ENCODE results near the gene KRT81. TPM values are rescaled to one million over a fixed set of nuclear protein-coding genes. Genes with fewer than 3 reads are reported as not detected.

Gene KRT81
- total RNA-seq, 1 donor from 2014 or later: not detected

GRCh38 chr12:52247622-52248540, 43.5 kb downstream of the KRT81 start:
- Mint-ChIP-seq H3K4me1 (ENCODE audit: low read depth, unreplicated experiment) (peaks cover 8% of the 10 kb centered on the region), H3K4me3 (ENCODE audit: unreplicated experiment) (no peak overlapping the region), H3K36me3 (ENCODE audit: unreplicated experiment) (no peaks in the 10 kb centered on the region), H3K27ac (ENCODE audit: unreplicated experiment) (no peak overlapping the region), H3K27me3 (ENCODE audit: unreplicated experiment) (peaks cover 21% of the 10 kb centered on the region), H3K9me3 (ENCODE audit: unreplicated experiment) (peaks cover 8% of the 10 kb centered on the region)
- no peak for TF ChIP-seq CTCF (IDR thresholded peaks at IDR 0.05; ENCODE audit: partially characterized antibody, unreplicated experiment)
- DNase-seq: no peak

- Mint-ChIP-seq H3K27ac (ENCODE audit: unreplicated experiment) (no peak overlapping the region), H3K4me1 (ENCODE audit: low read depth, unreplicated experiment) (peaks cover 8% of the 10 kb centered on the region), H3K27me3 (ENCODE audit: unreplicated experiment) (peaks cover 27% of the 10 kb centered on the region), H3K9me3 (ENCODE audit: unreplicated experiment) (peaks cover 8% of the 10 kb centered on the region), H3K36me3 (ENCODE audit: unreplicated experiment) (no peaks in the 10 kb centered on the region), H3K4me3 (ENCODE audit: unreplicated experiment) (no peak overlapping the region)
- no peak for TF ChIP-seq CTCF (IDR thresholded peaks at IDR 0.05; ENCODE audit: partially characterized antibody, unreplicated experiment)
- DNase-seq: no peak
These were observed 44.4 kb downstream of the KRT81 start for GRCh38 chr12:52246720-52247621.

GRCh38 chr12:52245962-52246569, 45.3 kb downstream of the KRT81 start:
- Mint-ChIP-seq H3K4me3 (ENCODE audit: unreplicated experiment) (no peak overlapping the region), H3K27me3 (ENCODE audit: unreplicated experiment) (peaks cover 24% of the 10 kb centered on the region), H3K9me3 (ENCODE audit: unreplicated experiment) (peaks cover 8% of the 10 kb centered on the region), H3K36me3 (ENCODE audit: unreplicated experiment) (no peaks in the 10 kb centered on the region), H3K27ac (ENCODE audit: unreplicated experiment) (no peak overlapping the region), H3K4me1 (ENCODE audit: low read depth, unreplicated experiment) (peaks cover 10% of the 10 kb centered on the region)
- TF ChIP-seq CTCF (IDR thresholded peaks at IDR 0.05; ENCODE audit: partially characterized antibody, unreplicated experiment): no peak
- DNase-seq: no peak

GRCh38 chr12:52245259-52245961, 45.9 kb downstream of the KRT81 start:
- no peak for DNase-seq
- Mint-ChIP-seq H3K27ac (ENCODE audit: unreplicated experiment) (no peak overlapping the region), H3K4me1 (ENCODE audit: low read depth, unreplicated experiment) (peaks cover 10% of the 10 kb centered on the region), H3K27me3 (ENCODE audit: unreplicated experiment) (peaks cover 24% of the 10 kb centered on the region), H3K4me3 (ENCODE audit: unreplicated experiment) (no peak overlapping the region), H3K9me3 (ENCODE audit: unreplicated experiment) (peaks cover 8% of the 10 kb centered on the region), H3K36me3 (ENCODE audit: unreplicated experiment) (no peaks in the 10 kb centered on the region)
- TF ChIP-seq CTCF (IDR thresholded peaks at IDR 0.05; ENCODE audit: partially characterized antibody, unreplicated experiment): no peak

Measured in glutamatergic neuron (in vitro differentiated cells).